ENCODE data around the gene PRKG1.

Gene PRKG1

DNA sequence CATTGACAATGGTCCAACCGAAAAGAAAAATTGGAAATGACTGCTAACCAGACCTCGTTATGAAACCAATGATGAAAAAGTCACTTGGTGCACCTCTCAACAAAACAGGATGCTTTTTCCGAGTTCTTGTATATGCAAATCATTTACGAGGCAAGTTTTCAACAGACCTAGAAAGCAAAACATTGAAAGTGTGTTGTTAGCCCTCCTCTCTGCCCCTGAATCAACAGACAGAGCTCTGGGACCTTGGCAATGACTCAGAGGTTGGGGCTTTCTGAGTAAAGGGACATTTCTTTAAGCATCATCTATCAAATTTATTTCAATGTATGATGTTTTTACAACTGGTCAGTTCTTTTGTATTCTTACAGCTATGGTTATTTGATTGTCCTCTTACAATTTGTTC lies 1223.5 kb downstream of the PRKG1 start:
- H3K36me3 Mint-ChIP-seq (ENCODE audit: insufficient read depth), result no peaks in the 10 kb centered on the region
- H3K4me1 Mint-ChIP-seq, result no peaks in the 10 kb centered on the region
- peaks cover 10% of the 10 kb centered on the region for H3K9me3 Mint-ChIP-seq
- DNase-seq (ENCODE audit: low spot score in 2 of 2), result no peak
- ATAC-seq (replicated peaks; ENCODE audit: extremely low read depth, poor library complexity, severe bottlenecking), result no peak
- no peak overlapping the region for H3K27ac Mint-ChIP-seq (ENCODE audit: low read depth)
- no peak overlapping the region for H3K4me3 Mint-ChIP-seq
- H3K27me3 Mint-ChIP-seq, result no peaks in the 10 kb centered on the region

DNA sequence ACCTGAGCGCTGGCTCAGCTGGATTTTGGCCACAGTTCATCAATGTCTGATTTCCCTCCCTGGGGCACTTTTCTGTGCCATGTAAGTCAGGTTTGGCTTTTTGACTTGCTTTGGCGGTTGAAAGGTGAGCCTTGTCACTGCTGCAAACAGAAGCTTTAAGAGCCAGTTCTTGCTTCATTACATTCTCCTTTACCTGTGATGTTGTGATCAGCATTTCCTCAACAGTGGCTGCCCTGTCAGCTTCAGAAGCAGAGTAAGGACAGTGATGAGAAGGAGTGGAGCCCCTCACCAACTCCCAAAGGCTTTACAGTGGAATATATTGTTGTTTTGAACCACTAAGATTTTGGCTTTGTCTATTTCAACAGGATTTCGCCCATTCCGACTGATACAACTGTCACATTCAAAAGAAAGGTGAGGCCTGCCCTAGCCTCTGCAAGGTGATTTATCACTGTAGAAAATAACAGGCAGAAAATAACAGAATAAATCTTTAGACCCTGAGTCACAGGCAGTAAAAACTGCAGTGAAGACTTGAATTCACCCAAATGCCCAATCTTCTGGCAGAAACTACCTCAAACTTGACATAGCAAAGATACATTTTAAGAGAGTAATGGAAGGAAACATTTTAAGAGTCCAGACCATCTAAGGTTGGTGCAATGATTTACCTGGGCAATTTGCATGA lies 1226.5 kb downstream of the PRKG1 start:
- no peaks in the 10 kb centered on the region for H3K4me1 Mint-ChIP-seq
- no peaks in the 10 kb centered on the region for H3K36me3 Mint-ChIP-seq (ENCODE audit: insufficient read depth)
- H3K27me3 Mint-ChIP-seq, result no peaks in the 10 kb centered on the region
- no peak for DNase-seq (ENCODE audit: low spot score in 2 of 2)
- ATAC-seq (replicated peaks; ENCODE audit: extremely low read depth, poor library complexity, severe bottlenecking), result no peak
- no peak overlapping the region for H3K27ac Mint-ChIP-seq (ENCODE audit: low read depth)
- H3K4me3 Mint-ChIP-seq, result no peak overlapping the region
- peaks cover 10% of the 10 kb centered on the region for H3K9me3 Mint-ChIP-seq

DNA sequence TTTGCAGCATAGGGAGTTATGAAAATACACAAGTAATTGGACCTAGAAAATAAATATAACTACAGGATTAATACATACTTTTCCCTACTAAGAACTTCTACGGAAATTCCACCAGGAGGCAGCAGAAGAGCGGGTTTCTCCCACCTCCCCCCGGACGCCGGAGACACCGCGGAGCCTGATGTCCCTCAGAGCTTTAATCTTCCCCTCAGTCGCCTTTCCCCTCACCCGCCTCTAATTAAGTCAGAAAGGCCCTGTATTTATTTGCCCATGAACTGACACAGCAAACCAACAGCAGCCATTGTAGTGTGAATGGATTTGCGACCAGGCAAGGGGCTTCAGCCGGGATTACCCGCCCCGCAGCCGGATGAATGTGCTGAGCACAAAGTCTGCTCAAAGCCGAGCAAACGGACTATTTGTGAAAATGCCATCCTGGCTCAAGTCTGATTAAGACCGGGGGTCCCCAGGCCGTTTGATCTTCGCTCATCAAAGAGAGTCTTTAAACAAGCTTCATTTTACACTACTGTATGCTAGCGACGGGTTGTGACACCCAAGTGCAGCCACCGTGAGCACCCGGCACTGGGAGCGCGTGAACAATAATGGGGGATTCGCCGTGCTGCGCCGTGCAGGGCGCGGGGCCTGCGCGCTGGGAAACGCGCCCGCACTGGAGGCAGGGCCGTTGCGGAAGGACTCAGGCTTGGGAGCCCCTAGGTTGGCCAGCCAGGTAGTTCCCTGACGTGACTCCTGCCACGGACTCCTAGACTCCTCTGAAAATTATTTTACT lies 1234.2 kb downstream of the PRKG1 start:
- H3K36me3 Mint-ChIP-seq (ENCODE audit: insufficient read depth), result no peaks in the 10 kb centered on the region
- ATAC-seq (replicated peaks; ENCODE audit: extremely low read depth, poor library complexity, severe bottlenecking), result no peak
- peaks cover 18% of the 10 kb centered on the region for H3K27me3 Mint-ChIP-seq
- DNase-seq (ENCODE audit: low spot score in 2 of 2), result no peak
- H3K4me1 Mint-ChIP-seq, result no peaks in the 10 kb centered on the region
- H3K9me3 Mint-ChIP-seq, result peaks cover 3% of the 10 kb centered on the region
- no peak overlapping the region for H3K4me3 Mint-ChIP-seq
- H3K27ac Mint-ChIP-seq (ENCODE audit: low read depth), result no peak overlapping the region

DNA sequence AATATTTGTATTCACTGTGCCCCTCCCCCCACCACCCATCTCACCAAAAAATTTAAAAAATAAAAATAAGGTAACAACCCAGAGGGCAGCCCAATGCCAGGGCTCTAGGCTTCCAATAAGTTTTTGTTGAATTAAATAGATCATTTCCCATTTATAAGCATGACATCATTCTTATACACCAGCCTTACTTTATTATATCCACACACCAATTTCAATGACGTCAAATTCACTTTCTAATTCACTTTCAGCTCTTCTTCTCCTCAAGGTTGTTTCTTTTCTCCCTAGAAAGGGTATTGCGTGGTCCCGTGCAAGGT lies 1238.6 kb downstream of the PRKG1 start:
- ATAC-seq (replicated peaks; ENCODE audit: extremely low read depth, poor library complexity, severe bottlenecking) (no peak), DNase-seq (ENCODE audit: low spot score in 2 of 2) (no peak)
- H3K4me3 Mint-ChIP-seq, result no peak overlapping the region
- no peaks in the 10 kb centered on the region for H3K4me1 Mint-ChIP-seq
- peaks cover 34% of the 10 kb centered on the region for H3K27me3 Mint-ChIP-seq
- no peaks in the 10 kb centered on the region for H3K36me3 Mint-ChIP-seq (ENCODE audit: insufficient read depth)
- peaks cover 6% of the 10 kb centered on the region for H3K9me3 Mint-ChIP-seq
- H3K27ac Mint-ChIP-seq (ENCODE audit: low read depth), result no peak overlapping the region

DNA sequence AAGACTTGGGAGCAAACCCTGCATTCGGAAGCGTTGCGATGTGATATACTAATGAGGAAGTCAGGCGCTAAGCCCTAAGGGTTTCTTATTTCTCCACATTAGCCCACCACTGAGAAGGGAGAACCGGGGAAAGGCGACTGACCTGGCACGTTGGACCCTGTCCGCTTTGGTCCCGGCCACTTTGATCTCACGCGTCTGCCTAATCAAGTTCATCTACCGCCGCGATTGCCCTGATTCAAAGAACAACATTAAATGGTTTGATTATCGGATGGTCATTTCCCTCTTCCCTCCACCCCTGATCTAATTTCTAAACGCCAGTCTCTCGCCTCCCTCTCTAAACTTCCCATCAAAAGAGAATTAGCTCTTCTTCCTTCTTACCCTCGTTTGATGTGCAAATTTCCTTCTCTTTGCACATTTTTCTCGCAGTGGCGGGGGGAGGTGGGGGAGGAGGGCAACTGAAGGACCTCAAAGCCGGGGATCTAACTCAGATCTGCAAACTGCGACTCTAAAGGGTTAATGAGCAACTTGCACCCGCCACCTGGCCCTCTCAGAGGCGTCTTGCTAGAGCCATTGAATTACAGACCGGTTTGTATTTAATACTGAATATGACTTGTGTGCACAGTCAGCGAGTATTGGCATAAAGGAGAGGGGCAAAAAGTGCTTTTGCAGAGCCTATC lies 1239.1 kb downstream of the PRKG1 start:
- peaks cover 6% of the 10 kb centered on the region for H3K9me3 Mint-ChIP-seq
- ATAC-seq (replicated peaks; ENCODE audit: extremely low read depth, poor library complexity, severe bottlenecking) (no peak), DNase-seq (ENCODE audit: low spot score in 2 of 2) (no peak)
- H3K4me1 Mint-ChIP-seq, result no peaks in the 10 kb centered on the region
- H3K4me3 Mint-ChIP-seq, result no peak overlapping the region
- no peak overlapping the region for H3K27ac Mint-ChIP-seq (ENCODE audit: low read depth)
- H3K36me3 Mint-ChIP-seq (ENCODE audit: insufficient read depth), result peaks cover 2% of the 10 kb centered on the region
- peaks cover 34% of the 10 kb centered on the region for H3K27me3 Mint-ChIP-seq

DNA sequence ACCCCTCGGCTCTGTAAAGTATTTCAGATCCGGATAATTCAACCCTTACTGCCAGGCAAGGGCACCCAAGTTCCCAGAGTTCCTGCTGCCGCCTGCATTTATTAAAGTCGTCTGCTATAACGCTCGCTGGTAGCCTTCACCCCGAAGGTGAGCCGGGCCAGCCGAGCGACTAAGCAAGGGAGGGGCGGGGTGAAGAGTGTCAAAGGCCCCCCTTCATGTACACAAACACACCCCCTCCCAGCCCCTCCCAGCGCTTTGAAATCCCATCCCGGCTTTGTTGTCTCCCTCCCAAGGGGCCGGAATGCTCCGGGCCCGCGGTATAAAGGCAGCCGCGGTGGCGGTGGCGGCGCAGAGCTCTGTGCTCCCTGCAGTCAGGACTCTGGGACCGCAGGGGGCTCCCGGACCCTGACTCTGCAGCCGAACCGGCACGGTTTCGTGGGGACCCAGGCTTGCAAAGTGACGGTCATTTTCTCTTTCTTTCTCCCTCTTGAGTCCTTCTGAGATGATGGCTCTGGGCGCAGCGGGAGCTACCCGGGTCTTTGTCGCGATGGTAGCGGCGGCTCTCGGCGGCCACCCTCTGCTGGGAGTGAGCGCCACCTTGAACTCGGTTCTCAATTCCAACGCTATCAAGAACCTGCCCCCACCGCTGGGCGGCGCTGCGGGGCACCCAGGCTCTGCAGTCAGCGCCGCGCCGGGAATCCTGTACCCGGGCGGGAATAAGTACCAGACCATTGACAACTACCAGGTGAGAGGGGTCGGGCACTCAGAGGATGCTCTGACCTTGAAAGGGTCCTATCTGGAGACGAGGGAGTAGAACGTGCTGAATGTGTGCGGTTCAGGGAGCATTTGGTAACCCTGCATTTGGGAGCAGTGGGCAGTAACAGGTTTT lies 1239.9 kb downstream of the PRKG1 start, which contains the start of gene DKK1:
Gene DKK1, plus strand, starts transcription at position 349 of the 889 bp plus-strand sequence. Its CDS starts 154 bp downstream, at position 503.
- Mint-ChIP-seq H3K4me1 (no peaks in the 10 kb centered on the region), H3K9me3 (peaks cover 6% of the 10 kb centered on the region), H3K36me3 (ENCODE audit: insufficient read depth) (peaks cover 2% of the 10 kb centered on the region), H3K27ac (ENCODE audit: low read depth) (no peak within 1 kb of the TSS), H3K27me3 (peaks cover 34% of the 10 kb centered on the region), H3K4me3 (peak within 1 kb of the TSS; percentile 38)
- ATAC-seq (replicated peaks; ENCODE audit: extremely low read depth, poor library complexity, severe bottlenecking) (no peak), DNase-seq (ENCODE audit: low spot score in 2 of 2) (no peak)

DNA sequence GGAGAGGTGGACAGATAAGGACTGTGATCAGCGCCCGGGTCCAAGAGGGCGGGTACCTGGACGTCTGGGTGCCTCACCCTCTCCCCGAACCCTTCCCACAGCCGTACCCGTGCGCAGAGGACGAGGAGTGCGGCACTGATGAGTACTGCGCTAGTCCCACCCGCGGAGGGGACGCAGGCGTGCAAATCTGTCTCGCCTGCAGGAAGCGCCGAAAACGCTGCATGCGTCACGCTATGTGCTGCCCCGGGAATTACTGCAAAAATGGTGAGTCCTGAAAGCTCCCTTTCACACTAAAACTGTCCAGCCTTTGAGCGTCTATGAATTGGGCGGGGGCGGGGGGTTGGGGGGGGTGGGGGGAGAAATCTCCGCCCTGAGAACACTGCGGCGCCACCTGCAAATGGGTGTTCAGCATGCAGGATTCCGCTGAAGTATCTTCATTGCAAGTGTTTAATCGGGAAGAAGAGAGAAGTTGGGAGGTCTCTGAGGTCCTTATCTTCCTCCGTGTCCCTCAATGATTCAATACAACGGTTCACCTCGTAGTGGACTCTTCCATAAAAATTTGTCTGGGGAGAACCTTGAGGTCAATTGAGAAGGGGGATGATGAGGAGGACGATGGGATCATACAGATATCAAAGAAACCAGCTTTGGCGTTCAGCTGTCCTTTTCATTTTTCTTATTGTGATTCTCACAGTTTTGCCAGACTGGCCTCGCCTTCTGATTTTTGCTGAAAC lies 1240.7 kb downstream of the PRKG1 start:
- peaks cover 29% of the 10 kb centered on the region for H3K27me3 Mint-ChIP-seq

DNA sequence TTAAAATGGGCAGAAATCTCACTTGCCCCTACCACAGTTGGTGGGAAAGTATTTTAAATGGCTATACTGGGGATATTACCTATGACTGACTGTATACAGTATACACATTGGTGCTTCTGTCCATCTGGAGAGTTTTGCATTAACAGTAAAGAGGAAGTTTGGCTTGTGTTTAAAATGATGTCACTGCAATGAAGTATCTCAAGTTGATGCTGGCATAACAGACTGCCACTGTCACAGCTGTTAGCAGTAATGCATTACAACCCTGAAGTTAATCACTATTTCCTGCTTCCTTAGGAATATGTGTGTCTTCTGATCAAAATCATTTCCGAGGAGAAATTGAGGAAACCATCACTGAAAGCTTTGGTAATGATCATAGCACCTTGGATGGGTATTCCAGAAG lies 1241.7 kb downstream of the PRKG1 start:
- Mint-ChIP-seq H3K4me1 (no peaks in the 10 kb centered on the region), H3K4me3 (no peak overlapping the region), H3K27ac (ENCODE audit: low read depth) (no peak overlapping the region), H3K27me3 (peaks cover 24% of the 10 kb centered on the region), H3K9me3 (peaks cover 11% of the 10 kb centered on the region), H3K36me3 (ENCODE audit: insufficient read depth) (peaks cover 2% of the 10 kb centered on the region)
- DNase-seq (ENCODE audit: low spot score in 2 of 2) (no peak), ATAC-seq (replicated peaks; ENCODE audit: extremely low read depth, poor library complexity, severe bottlenecking) (no peak)

More for the DNA sequence above, 1240.7 kb downstream of the PRKG1 start:
- no peak for ATAC-seq (replicated peaks; ENCODE audit: extremely low read depth, poor library complexity, severe bottlenecking)
- no peak for DNase-seq (ENCODE audit: low spot score in 2 of 2)
- no peak overlapping the region for H3K27ac Mint-ChIP-seq (ENCODE audit: low read depth)
- peak overlapping the region; percentile 38 for H3K4me3 Mint-ChIP-seq
- H3K9me3 Mint-ChIP-seq, result peaks cover 6% of the 10 kb centered on the region
- no peaks in the 10 kb centered on the region for H3K4me1 Mint-ChIP-seq
- peaks cover 2% of the 10 kb centered on the region for H3K36me3 Mint-ChIP-seq (ENCODE audit: insufficient read depth)

DNA sequence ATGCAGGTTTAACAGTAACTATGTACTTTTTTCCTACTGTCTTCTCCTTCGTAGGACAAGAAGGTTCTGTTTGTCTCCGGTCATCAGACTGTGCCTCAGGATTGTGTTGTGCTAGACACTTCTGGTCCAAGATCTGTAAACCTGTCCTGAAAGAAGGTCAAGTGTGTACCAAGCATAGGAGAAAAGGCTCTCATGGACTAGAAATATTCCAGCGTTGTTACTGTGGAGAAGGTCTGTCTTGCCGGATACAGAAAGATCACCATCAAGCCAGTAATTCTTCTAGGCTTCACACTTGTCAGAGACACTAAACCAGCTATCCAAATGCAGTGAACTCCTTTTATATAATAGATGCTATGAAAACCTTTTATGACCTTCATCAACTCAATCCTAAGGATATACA lies 1242.2 kb downstream of the PRKG1 start:
- Mint-ChIP-seq H3K36me3 (ENCODE audit: insufficient read depth) (peaks cover 2% of the 10 kb centered on the region), H3K4me1 (no peaks in the 10 kb centered on the region), H3K27me3 (peaks cover 24% of the 10 kb centered on the region), H3K9me3 (peaks cover 11% of the 10 kb centered on the region), H3K4me3 (no peak overlapping the region), H3K27ac (ENCODE audit: low read depth) (no peak overlapping the region)
- ATAC-seq (replicated peaks; ENCODE audit: extremely low read depth, poor library complexity, severe bottlenecking), result no peak
- no peak for DNase-seq (ENCODE audit: low spot score in 2 of 2)

DNA sequence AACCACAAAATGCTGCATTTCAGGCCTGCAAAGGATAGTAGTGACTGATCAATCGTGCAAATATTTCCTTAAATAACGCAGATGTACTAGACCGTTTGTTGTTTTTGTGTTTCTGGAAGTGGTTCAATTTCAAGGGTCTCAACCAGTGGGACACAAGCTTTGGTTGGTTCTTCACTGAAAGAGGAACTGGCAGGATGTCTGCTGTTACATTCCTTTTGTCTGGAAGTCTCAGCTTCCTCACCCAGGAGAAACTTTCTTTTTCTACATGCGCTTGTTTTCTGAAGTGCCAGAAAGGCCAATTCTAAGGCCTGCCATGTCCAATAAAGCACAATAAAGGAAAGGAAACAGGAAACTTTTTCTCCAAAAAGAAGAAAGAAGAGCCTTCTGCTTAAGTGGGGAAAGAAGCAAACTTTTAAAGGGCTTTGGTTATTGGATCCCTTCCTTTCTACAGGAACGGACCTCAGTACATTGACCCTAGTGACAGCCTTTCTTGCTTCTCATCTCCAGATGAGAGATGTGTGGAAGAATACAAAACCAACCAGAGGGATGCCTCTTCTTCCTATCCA lies 1243.9 kb downstream of the PRKG1 start:
- DNase-seq (ENCODE audit: low spot score in 2 of 2) (no peak), ATAC-seq (replicated peaks; ENCODE audit: extremely low read depth, poor library complexity, severe bottlenecking) (no peak)
- Mint-ChIP-seq H3K27me3 (peaks cover 18% of the 10 kb centered on the region), H3K4me1 (no peaks in the 10 kb centered on the region), H3K9me3 (peaks cover 11% of the 10 kb centered on the region), H3K4me3 (no peak overlapping the region), H3K36me3 (ENCODE audit: insufficient read depth) (peaks cover 2% of the 10 kb centered on the region), H3K27ac (ENCODE audit: low read depth) (no peak overlapping the region)

DNA sequence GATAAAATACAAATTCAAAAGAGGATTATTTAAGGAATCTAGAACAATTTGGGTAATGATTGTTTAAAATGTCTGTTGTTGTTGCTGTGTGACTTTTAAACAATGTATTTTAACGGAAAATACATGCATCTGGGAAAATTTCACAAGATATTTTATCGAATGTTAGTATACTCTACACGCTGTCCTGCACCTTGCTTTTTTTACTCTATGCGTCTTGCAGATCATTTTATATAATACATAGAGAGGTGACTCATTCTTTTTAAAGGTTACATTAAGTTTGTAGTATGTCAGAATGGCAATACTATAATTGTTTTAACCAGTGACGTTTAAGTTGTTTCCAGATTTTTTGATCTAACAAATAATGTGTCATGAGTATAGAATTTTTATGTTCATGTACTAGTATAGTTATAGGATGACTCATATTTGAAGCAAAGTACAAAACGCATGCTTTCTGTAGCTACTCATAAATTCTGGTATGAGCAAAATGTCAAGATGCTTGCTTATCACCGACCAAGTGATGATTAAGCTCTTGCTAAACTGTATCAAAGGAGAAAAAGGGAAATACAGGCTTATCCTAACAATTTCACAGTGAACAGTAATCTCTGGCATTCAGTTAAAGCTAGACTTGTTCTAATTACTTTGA lies 1244.7 kb downstream of the PRKG1 start:
- no peaks in the 10 kb centered on the region for H3K4me1 Mint-ChIP-seq
- ATAC-seq (replicated peaks; ENCODE audit: extremely low read depth, poor library complexity, severe bottlenecking) (no peak), DNase-seq (ENCODE audit: low spot score in 2 of 2) (no peak)
- H3K36me3 Mint-ChIP-seq (ENCODE audit: insufficient read depth), result peaks cover 2% of the 10 kb centered on the region
- no peak overlapping the region for H3K27ac Mint-ChIP-seq (ENCODE audit: low read depth)
- peaks cover 10% of the 10 kb centered on the region for H3K27me3 Mint-ChIP-seq
- peaks cover 11% of the 10 kb centered on the region for H3K9me3 Mint-ChIP-seq
- H3K4me3 Mint-ChIP-seq, result no peak overlapping the region
